ENCODE data around the gene MYOG.

The MYOG gene

GRCh38 chr1:203112475-203112874, 26.7 kb upstream of the MYOG start:
- peaks cover 81% of the 10 kb centered on the region for H3K27me3 ChIP-seq
- no peak for TF ChIP-seq CTCF (IDR thresholded peaks at IDR 0.05)

DNA sequence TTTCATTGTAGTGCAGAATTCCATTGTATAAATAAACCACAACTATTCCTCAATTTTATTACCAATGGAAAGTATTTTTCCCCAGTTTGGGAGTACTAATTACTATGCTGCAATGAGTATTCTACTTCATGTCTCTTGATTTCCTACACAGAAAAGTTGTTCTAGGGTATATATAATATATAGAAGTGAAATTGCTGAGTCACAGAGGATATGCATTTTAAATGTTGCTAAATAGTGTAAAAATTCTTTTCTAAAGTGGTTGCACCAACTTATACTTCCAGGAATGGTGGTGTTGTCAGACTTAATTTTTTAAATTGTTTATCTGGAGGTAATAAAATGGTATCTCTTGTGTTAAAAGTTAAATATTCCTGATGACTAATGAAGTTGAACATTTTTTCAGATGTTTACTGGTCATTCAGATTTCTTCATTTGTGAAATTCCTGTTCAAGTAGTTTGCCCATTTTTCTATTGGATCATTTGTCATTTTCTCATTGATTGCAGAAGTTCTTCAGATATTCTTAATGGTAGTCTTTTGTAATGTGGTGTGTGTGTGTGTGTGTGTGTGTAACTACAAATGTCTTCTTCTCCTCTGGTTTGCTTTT, 19.1 kb upstream of the MYOG start:
- no peak overlapping the region for H3K27ac ChIP-seq
- no peak overlapping the region for H3K4me3 ChIP-seq (ENCODE audit: low read depth in 1 of 2, low read length in 1 of 2)
- H3K27me3 ChIP-seq = peaks cover 37% of the 10 kb centered on the region
- H3K4me1 ChIP-seq (ENCODE audit: control insufficient read depth in 1 of 2, insufficient read depth in 1 of 2, low read depth in 1 of 2, low read length in 1 of 2) = peaks cover 14 to 23% of the 10 kb centered on the region in 2 experiments
- no peak for TF ChIP-seq CTCF (IDR thresholded peaks at IDR 0.05)
- H3K36me3 ChIP-seq = no peaks in the 10 kb centered on the region
- no peaks in the 10 kb centered on the region for H3K9me3 ChIP-seq

More at GRCh38 chr1:203112475-203112874, 26.7 kb upstream of the MYOG start:
- Histone ChIP-seq H3K9me3 (no peaks in the 10 kb centered on the region), H3K4me1 (ENCODE audit: control insufficient read depth in 1 of 2, insufficient read depth in 1 of 2, low read depth in 1 of 2, low read length in 1 of 2) (no peaks in the 10 kb centered on the region), H3K27ac (no peak overlapping the region), H3K4me3 (ENCODE audit: low read depth in 1 of 2, low read length in 1 of 2) (no peak overlapping the region), H3K36me3 (no peaks in the 10 kb centered on the region)

- TF ChIP-seq CTCF (IDR thresholded peaks at IDR 0.05) = no peak
- Histone ChIP-seq H3K9me3 (no peaks in the 10 kb centered on the region), H3K27ac (no peak overlapping the region), H3K4me3 (ENCODE audit: low read depth in 1 of 2, low read length in 1 of 2) (no peak overlapping the region), H3K27me3 (peaks cover 28% of the 10 kb centered on the region), H3K36me3 (no peaks in the 10 kb centered on the region), H3K4me1 (ENCODE audit: control insufficient read depth in 1 of 2, insufficient read depth in 1 of 2, low read depth in 1 of 2, low read length in 1 of 2) (peaks cover 18 to 28% of the 10 kb centered on the region in 2 experiments)
Observed at GRCh38 chr1:203103829-203104495, 18.1 kb upstream of the MYOG start.

DNA sequence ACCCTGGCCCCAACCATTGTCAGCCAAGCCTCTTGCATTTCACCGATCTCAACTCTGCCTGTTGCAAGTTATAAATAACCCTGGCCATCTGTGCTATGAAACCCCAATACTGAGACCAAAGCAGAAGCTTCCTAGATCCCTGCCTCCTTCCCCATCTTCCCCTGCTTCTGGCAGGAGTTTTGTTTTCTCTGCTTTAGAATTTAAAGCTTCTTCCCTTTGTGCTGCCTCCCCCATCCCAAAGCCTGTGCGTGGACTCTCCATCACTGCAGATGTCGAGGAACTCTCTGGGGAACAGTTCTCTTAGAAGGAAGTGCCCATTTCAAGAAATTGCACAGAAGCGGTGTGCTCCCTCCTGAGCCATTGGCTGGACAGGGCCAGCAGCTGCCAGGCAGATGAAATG, 17.4 kb upstream of the MYOG start:
- Histone ChIP-seq H3K27me3 (peaks cover 20% of the 10 kb centered on the region), H3K36me3 (no peaks in the 10 kb centered on the region), H3K4me3 (ENCODE audit: low read depth in 1 of 2, low read length in 1 of 2) (no peak overlapping the region), H3K4me1 (ENCODE audit: control insufficient read depth in 1 of 2, insufficient read depth in 1 of 2, low read depth in 1 of 2, low read length in 1 of 2) (peaks cover 18 to 28% of the 10 kb centered on the region in 2 experiments), H3K27ac (no peak overlapping the region), H3K9me3 (no peaks in the 10 kb centered on the region)
- TF ChIP-seq CTCF (IDR thresholded peaks at IDR 0.05) = no peak

DNA sequence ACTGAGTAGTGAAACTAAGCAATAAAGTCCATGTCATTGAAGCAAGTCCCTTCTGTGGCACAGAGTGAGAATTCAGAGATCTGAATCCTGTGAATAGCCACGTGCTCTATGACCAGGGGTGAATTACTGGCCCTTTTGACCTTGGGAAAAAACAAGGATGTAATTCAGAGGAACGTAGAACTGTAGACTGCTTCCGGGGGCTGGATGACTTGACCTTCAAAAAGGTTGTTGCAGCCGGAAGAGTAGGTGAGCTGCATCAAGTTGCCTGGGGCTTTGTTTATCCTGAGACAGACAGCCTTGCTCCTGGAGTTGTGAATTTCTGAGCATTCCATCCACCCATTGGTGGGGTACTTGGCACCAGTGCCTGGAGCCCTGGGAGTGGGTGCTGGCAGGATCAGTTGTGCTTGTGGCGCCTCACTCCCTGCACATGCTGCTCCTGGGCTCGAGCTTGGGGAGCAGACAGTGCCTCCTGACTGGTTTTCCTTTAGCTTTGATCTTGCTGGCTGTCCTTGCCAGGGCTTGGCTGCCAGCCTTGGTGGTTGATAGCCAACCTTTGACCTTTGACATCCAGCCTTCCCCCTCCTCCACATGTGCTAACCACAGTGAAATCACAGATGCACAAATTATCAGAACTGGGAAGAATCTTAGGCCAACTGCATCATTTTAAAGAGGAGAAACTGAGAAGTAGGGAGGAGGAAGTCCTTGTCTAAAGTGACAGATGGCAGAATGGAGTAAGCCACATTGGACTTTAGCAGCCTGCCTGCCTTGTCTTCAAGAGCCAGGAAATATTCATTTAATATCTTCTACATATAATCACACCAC, 16.2 kb upstream of the MYOG start:
- H3K27ac ChIP-seq = peak overlapping the region; percentile 85
- peaks cover 9% of the 10 kb centered on the region for H3K27me3 ChIP-seq
- H3K4me1 ChIP-seq (ENCODE audit: control insufficient read depth in 1 of 2, insufficient read depth in 1 of 2, low read depth in 1 of 2, low read length in 1 of 2) = peaks cover 18 to 28% of the 10 kb centered on the region in 2 experiments

More for the DNA sequence above, 16.2 kb upstream of the MYOG start:
- Histone ChIP-seq H3K9me3 (no peaks in the 10 kb centered on the region), H3K36me3 (no peaks in the 10 kb centered on the region), H3K4me3 (ENCODE audit: low read depth in 1 of 2, low read length in 1 of 2) (no peak overlapping the region)
- TF ChIP-seq CTCF (IDR thresholded peaks at IDR 0.05) = no peak
